Measurements from ENCODE around the gene ZNF613. TPM values are rescaled to one million over a fixed set of nuclear protein-coding genes. Genes with fewer than 3 reads are reported as not detected.
A peak's percentile ranks its signal among the peaks of the same experiment; 100 is the strongest.
"Not testable (repeated sequence)": the region's sequence is repeated elsewhere in the genome, so short reads cannot be mapped to it uniquely, and the experiment has no call there.

ZNF613 gene
- total RNA-seq, 1 experiment from 2014 or later, result 2.2 TPM

- Mint-ChIP-seq H3K27ac (ENCODE audit: unreplicated experiment) (no peak overlapping the region), H3K36me3 (ENCODE audit: insufficient read depth, unreplicated experiment) (peaks cover 6% of the 10 kb centered on the region), H3K4me1 (ENCODE audit: low read depth, unreplicated experiment) (peaks cover 7% of the 10 kb centered on the region), H3K9me3 (ENCODE audit: unreplicated experiment) (peaks cover 66% of the 10 kb centered on the region), H3K27me3 (ENCODE audit: insufficient read depth, unreplicated experiment) (no peaks in the 10 kb centered on the region), H3K4me3 (ENCODE audit: unreplicated experiment) (no peak overlapping the region)
- H3K9me3 ChIP-seq, result peaks cover 32% of the 10 kb centered on the region
- DNase-seq, result no peak
- POLR2A ChIA-PET, result no interaction called here
- intact Hi-C loops (cut with micrococcal nuclease; ENCODE audit: unreplicated experiment), result no loop called here
- CTCF ChIA-PET, result no interaction called here
- H3K4me1 ChIP-seq, result peaks cover 8% of the 10 kb centered on the region
- H3K27me3 ChIP-seq (replicated peaks; ENCODE audit: control insufficient read depth, insufficient read depth, low read length), result no peaks in the 10 kb centered on the region
- H3K36me3 ChIP-seq (ENCODE audit: control insufficient read depth, insufficient read depth, low read length), result no peaks in the 10 kb centered on the region; the same call in 1 of the 2 replicates
- BruUV-seq (replicated peaks), result no TSS peak
- no peak for TF ChIP-seq CTCF (IDR thresholded peaks at IDR 0.05; ENCODE audit: insufficient read depth in 1 of 2, low read depth in 1 of 2, low read length in 1 of 2, severe bottlenecking in 1 of 2, unreplicated experiment in 1 of 2)
- no peak overlapping the region for H3K4me3 ChIP-seq (ENCODE audit: low read depth, low read length)
Measured at GRCh38 chr19:51965583-51965982, 38.3 kb downstream of the ZNF613 start.

GRCh38 chr19:51970718-51971117, 43.4 kb downstream of the ZNF613 start:
- POLR2A ChIA-PET, result no interaction called here
- H3K4me3 ChIP-seq (ENCODE audit: low read depth, low read length), result no peak overlapping the region
- TF ChIP-seq CTCF (IDR thresholded peaks at IDR 0.05; ENCODE audit: insufficient read depth in 1 of 2, low read depth in 1 of 2, low read length in 1 of 2, severe bottlenecking in 1 of 2, unreplicated experiment in 1 of 2), result no peak

GRCh38 chr19:51971624-51972023, 44.4 kb downstream of the ZNF613 start:
- no peaks in the 10 kb centered on the region for H3K27me3 ChIP-seq (replicated peaks; ENCODE audit: control insufficient read depth, insufficient read depth, low read length)
- no peak for TF ChIP-seq CTCF (IDR thresholded peaks at IDR 0.05; ENCODE audit: insufficient read depth in 1 of 2, low read depth in 1 of 2, low read length in 1 of 2, severe bottlenecking in 1 of 2, unreplicated experiment in 1 of 2)
- CTCF ChIA-PET, result no interaction called here
- peaks cover 44% of the 10 kb centered on the region for H3K9me3 ChIP-seq
- POLR2A ChIA-PET, result no interaction called here
- no peaks in the 10 kb centered on the region for H3K27me3 Mint-ChIP-seq (ENCODE audit: insufficient read depth, unreplicated experiment)
- H3K36me3 Mint-ChIP-seq (ENCODE audit: insufficient read depth, unreplicated experiment), result peaks cover 11% of the 10 kb centered on the region
- no peaks in the 10 kb centered on the region for H3K4me1 ChIP-seq
- no peaks in the 10 kb centered on the region for H3K4me1 Mint-ChIP-seq (ENCODE audit: low read depth, unreplicated experiment)
- no peak overlapping the region for H3K4me3 ChIP-seq (ENCODE audit: low read depth, low read length)
- no peak overlapping the region for H3K4me3 Mint-ChIP-seq (ENCODE audit: unreplicated experiment)
- intact Hi-C loops (cut with micrococcal nuclease; ENCODE audit: unreplicated experiment), result no loop called here
- H3K27ac Mint-ChIP-seq (ENCODE audit: unreplicated experiment), result no peak overlapping the region
- no TSS peak for BruUV-seq (replicated peaks)
- peaks cover 57% of the 10 kb centered on the region for H3K9me3 Mint-ChIP-seq (ENCODE audit: unreplicated experiment)
- no peaks in the 10 kb centered on the region; the same call in 1 of the 2 replicates for H3K36me3 ChIP-seq (ENCODE audit: control insufficient read depth, insufficient read depth, low read length)
- DNase-seq, result peak in 1 of 2 experiments; percentile 27

More at GRCh38 chr19:51970718-51971117, 43.4 kb downstream of the ZNF613 start:
- Histone ChIP-seq H3K4me1 (no peaks in the 10 kb centered on the region), H3K27me3 (replicated peaks; ENCODE audit: control insufficient read depth, insufficient read depth, low read length) (no peaks in the 10 kb centered on the region), H3K36me3 (ENCODE audit: control insufficient read depth, insufficient read depth, low read length) (no peaks in the 10 kb centered on the region; the same call in 1 of the 2 replicates), H3K9me3 (peaks cover 40% of the 10 kb centered on the region)
- CTCF ChIA-PET, result no interaction called here
- Mint-ChIP-seq H3K27me3 (ENCODE audit: insufficient read depth, unreplicated experiment) (no peaks in the 10 kb centered on the region), H3K9me3 (ENCODE audit: unreplicated experiment) (peaks cover 59% of the 10 kb centered on the region), H3K36me3 (ENCODE audit: insufficient read depth, unreplicated experiment) (peaks cover 11% of the 10 kb centered on the region), H3K27ac (ENCODE audit: unreplicated experiment) (no peak overlapping the region), H3K4me1 (ENCODE audit: low read depth, unreplicated experiment) (no peaks in the 10 kb centered on the region), H3K4me3 (ENCODE audit: unreplicated experiment) (no peak overlapping the region)
- DNase-seq, result no peak
- no TSS peak for BruUV-seq (replicated peaks)
- intact Hi-C loops (cut with micrococcal nuclease; ENCODE audit: unreplicated experiment), result no loop called here

GRCh38 chr19:51975787-51976186, 48.5 kb downstream of the ZNF613 start:
- H3K27me3 Mint-ChIP-seq (ENCODE audit: insufficient read depth, unreplicated experiment); H3K4me1 ChIP-seq; intact Hi-C loops (cut with micrococcal nuclease; ENCODE audit: unreplicated experiment); H3K36me3 ChIP-seq (ENCODE audit: control insufficient read depth, insufficient read depth, low read length); CTCF ChIA-PET; POLR2A ChIA-PET; H3K4me3 Mint-ChIP-seq (ENCODE audit: unreplicated experiment); H3K27ac Mint-ChIP-seq (ENCODE audit: unreplicated experiment); BruUV-seq (replicated peaks); H3K27me3 ChIP-seq (replicated peaks; ENCODE audit: control insufficient read depth, insufficient read depth, low read length); H3K4me3 ChIP-seq (ENCODE audit: low read depth, low read length); H3K4me1 Mint-ChIP-seq (ENCODE audit: low read depth, unreplicated experiment): not testable (repeated sequence)
- peak in 1 of 2 experiments; percentile 46 for DNase-seq
- Mint-ChIP-seq H3K9me3 (ENCODE audit: unreplicated experiment) (peaks cover 55% of the 10 kb centered on the region), H3K36me3 (ENCODE audit: insufficient read depth, unreplicated experiment) (peaks cover 12% of the 10 kb centered on the region)
- H3K9me3 ChIP-seq, result peaks cover 50% of the 10 kb centered on the region

Data from Caco-2 (cell line).